Medulla oblongata (tissue), 1 donor: Measurements from ENCODE around the gene KCNA2.
A peak's percentile ranks its signal among the peaks of the same experiment; 100 is the strongest.

Experiments
- DNase-seq: peaks from one replicate; pipeline ENCODE4 v3.0.0-alpha.2; 2015; ENCODE audit errors: extremely low spot score

KCNA2 gene

GRCh38 chr1:110628323-110629105 lies 22.4 kb upstream of the KCNA2 start:
- DNase-seq = no peak

DNA sequence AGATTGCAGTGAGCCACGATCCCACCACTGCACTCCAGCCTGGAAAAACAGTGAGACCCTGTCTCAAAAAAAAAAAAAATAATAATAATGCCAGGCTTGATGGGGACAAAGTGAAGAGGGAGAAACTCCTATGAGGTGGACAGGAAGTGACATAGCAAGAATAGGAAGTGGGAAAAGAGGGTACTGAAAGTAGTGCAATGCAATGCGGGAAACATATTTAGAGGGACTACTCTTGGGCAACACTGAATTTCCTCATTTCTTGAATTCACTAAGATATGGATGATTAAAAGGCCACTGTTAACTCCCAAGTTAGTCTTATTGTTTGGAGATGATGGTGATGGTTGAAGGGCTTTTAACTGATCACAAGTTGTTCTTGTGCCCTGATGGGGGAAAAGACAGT lies 21.6 kb upstream of the KCNA2 start:
- DNase-seq = peak; percentile 60

- DNase-seq = no peak
Observed at GRCh38 chr1:110626889-110627288, 20.7 kb upstream of the KCNA2 start.

GRCh38 chr1:110620686-110621085 lies 14.5 kb upstream of the KCNA2 start:
- no peak for DNase-seq

DNA sequence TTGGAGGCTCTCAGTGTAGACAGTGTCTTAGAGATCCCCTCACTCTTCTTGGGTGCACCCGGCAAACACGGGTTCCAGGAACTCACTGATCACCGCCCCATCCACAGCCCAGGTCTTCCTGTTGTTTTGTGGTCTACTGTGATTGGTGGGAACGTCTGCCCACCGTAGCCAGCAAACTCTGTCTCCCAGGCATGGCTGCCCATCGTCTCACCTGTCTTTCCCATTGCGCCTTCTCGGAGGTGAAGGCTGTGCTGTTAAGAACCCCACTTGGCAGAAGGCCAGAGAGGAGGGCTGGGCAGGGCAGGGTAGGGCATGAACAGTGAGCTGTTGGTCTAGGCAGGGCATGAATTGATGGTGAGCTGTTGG lies 14.1 kb upstream of the KCNA2 start:
- DNase-seq = no peak

- peak; percentile 88 for DNase-seq
Observed at GRCh38 chr1:110619412-110620249, 13.5 kb upstream of the KCNA2 start.

DNA sequence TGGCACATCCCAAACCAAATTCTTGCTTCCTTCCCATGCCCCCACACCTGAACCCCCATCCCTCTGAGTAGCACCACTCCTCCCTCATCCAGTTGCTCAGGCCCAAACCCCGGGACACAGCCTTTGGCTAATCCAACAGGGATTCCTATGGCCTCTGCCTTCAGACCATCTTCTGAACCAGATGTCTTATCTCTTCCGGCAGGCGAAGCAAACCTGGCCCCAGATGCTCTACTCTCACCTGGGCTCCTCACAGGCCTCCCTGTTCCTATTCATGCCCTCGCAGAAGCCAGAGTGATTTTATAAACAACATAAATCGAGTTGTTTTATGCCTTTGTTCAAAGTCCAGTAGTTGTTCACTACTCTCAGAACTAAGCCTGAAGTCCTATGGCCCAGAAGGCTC lies 12.5 kb upstream of the KCNA2 start:
- DNase-seq = no peak

DNA sequence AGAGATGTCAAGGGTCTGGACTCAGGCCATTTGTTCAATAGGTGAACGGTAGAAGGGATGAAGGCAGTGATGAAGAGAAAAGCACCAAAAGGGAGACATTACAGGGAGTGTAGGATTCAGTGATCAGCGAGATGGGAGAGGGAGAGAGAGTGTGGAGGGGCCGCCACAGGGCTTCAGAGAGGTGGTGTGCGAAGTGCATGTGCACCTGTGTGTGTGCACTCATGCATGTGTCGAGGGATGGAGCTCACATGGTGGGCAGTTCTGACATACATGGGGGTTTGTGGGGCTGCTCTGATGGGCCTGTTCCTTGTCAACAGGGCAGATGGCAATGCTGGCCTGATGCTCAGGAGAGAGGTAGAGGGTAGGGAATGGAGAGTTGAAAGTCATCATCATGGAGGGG lies 11.4 kb upstream of the KCNA2 start:
- DNase-seq = no peak

GRCh38 chr1:110617116-110617515 lies 11.0 kb upstream of the KCNA2 start:
- no peak for DNase-seq

DNA sequence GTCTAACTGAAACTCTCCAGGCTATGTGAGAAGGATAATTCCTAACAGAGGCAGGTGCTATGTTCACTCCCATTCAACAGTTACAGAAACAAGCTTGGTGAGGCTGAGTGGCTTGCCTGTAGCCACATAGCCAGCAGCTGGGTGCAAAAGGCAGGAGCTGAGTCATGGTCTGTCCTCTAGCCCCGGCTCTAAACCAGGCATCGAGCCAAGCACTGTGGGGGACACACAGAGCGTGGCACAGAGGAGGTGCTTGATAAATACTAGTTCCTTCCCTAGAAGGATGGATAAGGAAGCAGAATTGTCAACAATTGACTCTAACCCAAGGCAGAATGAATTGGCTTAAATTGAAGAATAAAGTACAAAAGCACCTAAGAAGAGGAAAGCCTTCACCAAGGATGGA lies 10.4 kb upstream of the KCNA2 start:
- DNase-seq = no peak

GRCh38 chr1:110615548-110616130 lies 9.5 kb upstream of the KCNA2 start:
- peak; percentile 94 for DNase-seq

DNA sequence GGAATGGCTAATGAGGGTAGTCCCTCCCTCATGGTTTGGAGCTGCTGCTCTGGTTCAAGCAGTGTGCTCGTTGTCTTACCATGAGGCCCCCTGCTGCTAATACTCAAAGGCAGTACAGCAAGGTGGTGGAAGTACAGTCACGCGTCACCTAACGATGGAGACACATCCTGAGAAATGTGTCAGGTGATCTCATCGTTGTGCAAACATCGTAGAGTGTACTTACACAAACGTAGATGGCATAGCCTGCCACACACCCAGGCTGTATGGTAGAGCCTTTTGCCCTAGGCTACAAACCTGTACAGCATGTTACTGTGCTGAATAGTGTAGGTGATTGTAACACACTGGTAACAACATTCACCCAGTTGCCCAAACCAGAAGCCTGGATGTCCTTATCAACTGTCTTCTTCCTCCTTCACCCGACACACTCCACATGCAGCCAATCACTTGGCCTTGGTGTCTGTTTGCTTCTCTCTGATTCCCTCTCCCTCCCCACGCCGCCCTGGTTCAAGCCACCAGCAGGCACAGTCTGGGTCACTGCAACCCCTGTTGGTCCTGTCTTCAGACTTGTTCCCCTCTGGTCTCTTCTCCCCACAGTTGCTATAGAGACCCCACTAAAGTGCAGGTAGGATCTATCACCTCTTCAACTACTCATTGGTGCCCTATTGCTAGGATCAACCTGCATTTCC lies 6.0 kb upstream of the KCNA2 start:
- DNase-seq = no peak

DNA sequence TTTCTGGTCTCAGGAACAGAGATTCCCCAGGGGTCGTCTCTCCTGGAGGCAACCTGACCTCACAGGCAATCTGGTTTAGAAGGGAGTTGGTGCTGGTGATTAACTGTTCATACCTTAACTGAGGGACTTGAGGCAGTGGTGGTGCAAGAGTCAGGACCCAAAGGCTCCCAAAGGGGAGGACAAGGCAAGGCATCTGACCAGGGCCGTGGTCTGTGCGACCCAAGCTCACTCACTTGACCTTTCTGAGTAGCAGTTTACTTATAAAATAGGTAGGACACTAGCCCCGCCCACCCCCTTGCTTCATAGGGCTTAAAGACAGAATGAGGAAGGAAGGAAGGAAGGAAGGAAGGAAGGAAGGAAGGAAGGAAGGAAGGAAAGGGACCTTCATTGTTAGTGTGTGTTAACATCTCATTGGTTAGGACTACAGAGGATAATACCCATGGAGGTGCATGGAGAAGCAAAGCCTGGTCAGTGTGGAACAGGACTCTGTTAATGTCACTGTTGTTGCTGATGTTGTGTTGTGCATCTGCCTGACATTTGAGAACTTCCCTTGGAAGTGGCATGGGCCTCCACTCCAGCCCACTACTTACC lies 4.6 kb upstream of the KCNA2 start:
- no peak for DNase-seq

DNA sequence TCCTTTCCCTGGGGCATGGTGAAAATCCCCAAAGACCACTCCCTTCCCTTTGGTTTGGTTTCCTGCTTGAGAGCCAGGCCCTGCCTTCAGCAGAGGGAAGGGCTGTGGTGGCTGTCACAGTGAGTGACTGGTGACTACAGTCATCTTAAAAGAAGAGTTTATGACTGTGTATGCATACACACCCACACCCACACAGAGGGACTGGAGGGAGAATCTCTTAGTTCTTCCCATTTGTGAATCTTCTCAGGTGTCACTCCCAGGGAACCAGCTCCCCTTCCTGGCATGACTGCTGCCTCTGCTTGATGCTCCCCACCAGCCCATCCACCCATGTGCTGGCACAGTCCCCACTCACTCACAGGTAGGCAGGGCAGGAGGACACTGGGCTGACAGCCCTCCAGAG lies 3.9 kb upstream of the KCNA2 start:
- no peak for DNase-seq

- no peak for DNase-seq
Observed at GRCh38 chr1:110608247-110608646, 2.1 kb upstream of the KCNA2 start.

GRCh38 chr1:110607536-110608230 lies 1.5 kb upstream of the KCNA2 start:
- no peak for DNase-seq

DNA sequence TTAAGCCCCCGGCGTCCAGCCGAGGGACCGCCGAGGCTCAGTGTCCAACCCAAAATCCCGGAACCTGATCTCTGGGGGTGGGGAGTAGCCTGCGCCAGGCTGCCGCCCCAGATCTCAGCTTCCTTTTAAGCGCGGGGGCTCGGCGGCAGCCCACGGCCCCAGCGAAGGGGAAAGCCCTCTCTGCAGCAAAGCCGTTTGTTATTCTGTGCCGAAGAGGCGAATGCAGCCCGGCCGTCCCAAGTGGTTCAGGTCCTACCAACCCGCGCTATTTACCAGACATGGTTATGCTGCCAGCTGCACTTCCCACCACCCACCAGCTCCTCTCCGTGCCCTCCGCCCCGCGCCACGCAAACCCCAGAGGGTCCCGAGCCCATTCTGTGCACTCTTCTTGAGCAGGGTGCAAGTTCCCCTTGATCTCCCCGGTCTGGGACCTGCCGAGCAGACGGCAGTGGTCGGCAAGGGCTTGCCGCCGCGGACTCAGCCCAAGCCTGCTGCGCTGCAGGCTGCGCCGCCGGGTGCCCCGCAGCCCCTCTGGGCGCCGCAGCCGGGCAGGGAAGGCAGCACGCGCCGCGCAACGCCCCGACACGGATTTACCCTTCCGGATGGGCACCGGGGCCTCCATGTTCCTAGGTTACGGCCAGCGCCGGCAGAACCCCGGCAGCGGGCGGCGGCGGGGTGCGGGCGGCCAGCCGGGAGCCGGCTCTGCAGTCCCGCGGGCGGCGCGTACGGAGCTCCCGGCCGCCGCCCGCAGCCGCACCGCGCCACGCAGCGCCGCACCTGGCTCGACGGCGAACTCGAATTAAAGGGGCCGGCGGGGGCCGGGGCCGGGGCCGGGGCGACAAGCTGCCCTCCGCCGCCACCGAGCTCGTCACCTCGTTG lies 738 bp upstream of the KCNA2 start:
- DNase-seq = no peak

- no peak for DNase-seq
Observed at GRCh38 chr1:110605446-110605845, 712 bp downstream of the KCNA2 start.

GRCh38 chr1:110604586-110605148 lies 1.5 kb downstream of the KCNA2 start:
- peak; percentile 54 for DNase-seq

DNA sequence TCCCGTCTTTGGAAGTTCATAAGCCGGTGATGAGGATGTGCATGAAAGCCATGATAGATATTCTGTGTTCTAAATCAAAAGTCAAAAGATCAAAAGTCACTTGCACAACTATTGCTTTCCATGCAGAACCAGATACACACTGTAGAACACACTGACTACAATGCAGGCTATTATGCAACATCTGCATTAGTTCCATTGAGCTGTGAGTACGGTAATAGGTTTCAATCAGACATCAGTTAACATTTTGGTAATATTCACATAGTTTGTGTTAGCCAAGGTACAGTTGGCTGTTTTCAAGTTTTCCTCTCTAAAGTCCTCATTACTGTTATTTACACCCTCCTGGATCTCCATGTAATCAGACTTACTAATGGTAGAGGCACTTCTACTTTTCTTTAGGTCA lies 3.1 kb downstream of the KCNA2 start:
- no peak for DNase-seq
